Activated CD4-positive, CD25-positive, alpha-beta regulatory T cell (primary cell): ENCODE results near the gene ADAMTSL1.

Experiments used
- DNase-seq, 4 experiments: peaks; one replicate each; lab custom pipeline; 2025; lab: John Stamatoyannopoulos, UW

ADAMTSL1 gene

DNA sequence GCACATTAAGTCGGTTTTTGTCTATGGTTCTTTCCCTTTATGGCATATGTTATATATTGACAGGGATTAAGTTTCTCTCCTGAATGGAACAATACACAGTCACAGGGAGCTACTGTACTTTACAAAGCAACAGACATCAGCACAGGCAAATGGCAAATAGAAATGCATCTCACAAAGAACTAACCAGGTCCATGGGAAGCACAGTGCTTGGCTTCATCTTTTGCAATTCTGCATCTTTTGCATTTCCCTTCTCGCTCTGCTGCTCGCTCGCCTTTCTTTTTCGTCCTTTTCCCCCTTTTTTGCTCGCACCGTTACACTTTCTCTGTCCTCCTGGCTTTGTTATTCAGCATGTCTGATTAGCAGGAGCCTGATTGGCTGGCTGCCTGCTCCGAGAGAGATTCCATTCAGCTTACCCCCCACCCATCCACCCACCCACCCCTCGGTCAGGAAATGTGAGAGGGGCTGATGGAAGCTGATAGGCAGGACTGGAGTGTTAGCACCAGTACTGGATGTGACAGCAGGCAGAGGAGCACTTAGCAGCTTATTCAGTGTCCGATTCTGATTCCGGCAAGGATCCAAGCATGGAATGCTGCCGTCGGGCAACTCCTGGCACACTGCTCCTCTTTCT lies at the start of gene ADAMTSL1:
ADAMTSL1 (plus strand) TSS at position 502 of the 628 bp plus-strand sequence; CDS start at position 582, 80 bp downstream.
- no peak for DNase-seq

- DNase-seq = no peak
Measured at GRCh38 chr9:18427691-18428090, 46.3 kb upstream of the ADAMTSL1 start.

GRCh38 chr9:18428661-18429060 lies 45.3 kb upstream of the ADAMTSL1 start:
- no peak for DNase-seq

DNA sequence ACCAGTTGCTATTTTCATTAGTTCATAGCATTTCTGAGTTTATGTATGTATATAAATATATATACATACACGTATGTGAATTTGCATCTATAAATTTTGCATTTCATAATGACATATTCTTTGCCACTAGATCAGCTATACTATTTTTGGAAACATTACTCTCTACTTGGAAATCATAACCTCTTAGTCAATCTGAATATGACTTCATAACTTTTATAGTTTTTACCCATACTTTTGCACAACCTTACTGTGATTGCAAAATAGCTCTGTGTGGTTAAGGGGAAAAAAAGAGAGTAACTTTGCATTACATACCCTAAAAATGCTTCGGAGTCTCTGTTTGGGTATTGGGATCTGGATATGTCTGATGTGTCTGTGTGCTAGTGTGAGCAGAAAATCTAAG lies 44.9 kb upstream of the ADAMTSL1 start:
- DNase-seq = no peak

DNA sequence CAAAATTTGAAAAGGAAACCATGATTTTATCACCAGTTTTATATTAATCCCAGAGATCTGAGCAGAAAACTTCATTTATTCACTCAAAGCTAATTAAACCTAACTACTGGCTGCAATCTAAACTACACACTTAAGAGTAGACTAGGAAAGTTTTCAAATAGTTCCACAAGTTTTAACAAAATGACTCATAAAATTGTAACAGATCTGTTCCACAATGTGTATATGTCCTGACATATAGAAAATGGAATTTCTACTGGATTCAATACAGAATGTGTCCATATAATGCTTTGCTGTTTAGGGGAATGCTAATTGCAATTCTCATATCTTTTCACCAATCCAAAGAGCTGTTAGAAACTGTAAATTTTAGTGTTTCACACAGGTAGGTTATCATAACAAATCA lies 40.3 kb upstream of the ADAMTSL1 start:
- DNase-seq = no peak

DNA sequence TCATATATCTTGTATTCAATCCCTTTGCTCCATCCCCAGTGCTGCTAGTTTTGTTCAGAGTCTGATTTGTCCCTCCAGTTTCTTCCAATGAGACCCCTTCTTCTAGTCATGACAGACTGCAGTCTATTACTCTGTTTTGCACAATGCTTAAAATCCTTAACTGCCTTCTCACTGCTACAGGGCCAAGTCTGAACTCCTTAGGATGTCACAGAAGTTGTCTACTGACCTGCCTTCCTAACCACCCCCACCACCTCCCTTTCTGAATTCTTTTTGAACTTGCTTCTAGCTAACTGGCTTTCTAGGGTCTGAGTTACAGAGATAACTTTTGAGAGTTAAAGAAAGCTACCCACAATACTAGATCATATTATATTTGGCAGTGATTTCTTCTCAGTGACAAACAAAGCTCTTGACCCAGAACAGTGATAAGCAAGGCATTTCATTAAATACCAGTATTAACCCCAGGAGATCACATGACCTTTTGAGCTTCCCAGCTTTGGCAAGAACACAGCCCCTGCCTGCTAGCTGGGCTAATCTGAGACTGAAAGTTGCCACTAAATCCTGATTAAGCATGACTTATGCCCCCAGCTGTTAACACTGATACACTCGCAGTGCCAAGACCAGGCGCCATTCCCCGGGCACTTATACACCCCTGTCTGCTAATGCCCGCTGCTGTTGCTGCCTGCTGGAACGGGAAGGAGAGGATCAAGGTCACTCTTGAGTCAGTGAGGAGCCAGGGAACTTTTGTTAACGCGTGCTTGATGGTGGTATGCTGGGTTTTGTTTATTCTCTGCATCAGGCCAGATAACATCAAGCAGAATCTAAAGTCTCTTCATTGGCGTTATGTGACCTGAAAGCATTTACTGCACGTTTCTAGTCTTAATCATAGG lies 36.4 kb upstream of the ADAMTSL1 start:
- DNase-seq = no peak

GRCh38 chr9:18438300-18438925 lies 35.5 kb upstream of the ADAMTSL1 start:
- DNase-seq = no peak

DNA sequence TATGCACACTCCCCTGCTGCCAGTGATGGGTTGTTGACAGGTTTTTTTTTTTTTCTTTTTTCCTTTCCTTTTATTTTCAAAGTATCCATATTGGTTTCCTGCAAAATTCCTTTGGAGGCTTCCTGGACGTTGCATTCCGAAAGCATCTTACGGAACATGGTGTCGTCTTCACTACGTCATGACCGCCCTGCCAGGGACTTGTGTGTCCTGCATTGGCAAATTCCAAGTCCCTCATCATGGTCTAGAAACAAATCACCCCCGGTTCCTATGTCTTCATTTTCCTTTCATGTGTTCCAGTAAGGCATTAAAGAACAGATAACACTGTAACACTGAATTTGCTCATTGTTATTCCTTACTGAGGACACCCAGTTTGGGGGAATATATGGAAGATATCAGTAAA lies 35.0 kb upstream of the ADAMTSL1 start:
- DNase-seq = no peak

- no peak for DNase-seq
Measured at GRCh38 chr9:18441261-18441660, 32.7 kb upstream of the ADAMTSL1 start.

- peak in 1 of 4 experiments; percentile 1 for DNase-seq
Measured at GRCh38 chr9:18442629-18443491, 31.1 kb upstream of the ADAMTSL1 start.

- DNase-seq = no peak
Measured at GRCh38 chr9:18447131-18447530, 26.8 kb upstream of the ADAMTSL1 start.

- DNase-seq = no peak
Measured at GRCh38 chr9:18447541-18447940, 26.4 kb upstream of the ADAMTSL1 start.

- DNase-seq = no peak
Measured at GRCh38 chr9:18448101-18448500, 25.9 kb upstream of the ADAMTSL1 start.

DNA sequence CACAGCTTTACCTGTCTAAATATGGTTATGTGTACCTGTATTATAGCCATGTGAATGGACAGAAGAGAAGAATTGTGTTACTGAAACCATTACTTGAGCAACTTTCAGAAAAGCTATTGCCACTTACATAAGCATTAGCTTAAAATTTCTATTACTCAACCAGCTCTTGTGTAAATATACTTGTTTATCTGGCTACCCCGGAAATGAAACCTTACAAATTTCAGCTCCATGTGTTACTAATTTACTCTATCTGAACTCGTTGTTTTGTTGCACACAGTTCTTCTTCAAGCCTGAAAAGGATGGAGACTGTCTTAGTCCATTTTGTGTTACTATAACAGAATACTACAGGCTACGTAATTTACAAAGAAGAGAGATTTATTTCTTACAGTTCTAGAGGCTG lies 22.5 kb upstream of the ADAMTSL1 start:
- DNase-seq = no peak

GRCh38 chr9:18452276-18452675 lies 21.7 kb upstream of the ADAMTSL1 start:
- DNase-seq = no peak

- DNase-seq = no peak
Measured at GRCh38 chr9:18456624-18457237, 17.2 kb upstream of the ADAMTSL1 start.

GRCh38 chr9:18457510-18457909 lies 16.4 kb upstream of the ADAMTSL1 start:
- no peak for DNase-seq

- DNase-seq = no peak
Measured at GRCh38 chr9:18459962-18460584, 13.9 kb upstream of the ADAMTSL1 start.

GRCh38 chr9:18461496-18461895 lies 12.5 kb upstream of the ADAMTSL1 start:
- no peak for DNase-seq

- no peak for DNase-seq
Measured at GRCh38 chr9:18463991-18464390, 10.0 kb upstream of the ADAMTSL1 start.

GRCh38 chr9:18466101-18466500 lies 7.9 kb upstream of the ADAMTSL1 start:
- DNase-seq = no peak
